HepG2 (cell line): ENCODE data around the gene TTC1.

Experiments used
- CTCF ChIP-seq: sonication (generic); formaldehyde crosslinking; IDR thresholded peaks from 2 replicates; pipeline ENCODE4 v1.5.0; 2020; ENCODE audit warnings: mild to moderate bottlenecking, missing genetic modification reagents, moderate library complexity
- FOXM1 ChIP-seq: sonication (generic); formaldehyde crosslinking; IDR thresholded peaks from 2 replicates; pipeline ENCODE4 v1.5.0; 2020; ENCODE audit warnings: missing genetic modification reagents
- HNRNPK ChIP-seq: fragments of 200-400 bp; formaldehyde crosslinking; IDR thresholded peaks from 2 replicates; pipeline ENCODE4 v1.6.1; 2018; ENCODE audit warnings: low read length, low read depth, moderate library complexity, mild to moderate bottlenecking; ENCODE audit not compliant: poor library complexity, severe bottlenecking
- MYNN ChIP-seq: sonication (generic); formaldehyde crosslinking; IDR thresholded peaks from 2 replicates; pipeline ENCODE4 v1.4.0; 2020; ENCODE audit warnings: mild to moderate bottlenecking, low read depth, missing genetic modification reagents
- NAIF1 ChIP-seq: sonication (generic); formaldehyde crosslinking; IDR thresholded peaks from 2 replicates; pipeline ENCODE4 v1.5.0; 2020; ENCODE audit warnings: mild to moderate bottlenecking, missing genetic modification reagents, borderline replicate concordance
- NFATC3 ChIP-seq: sonication (generic); formaldehyde crosslinking; IDR thresholded peaks from 2 replicates; pipeline ENCODE4 v1.5.1; 2020; ENCODE audit warnings: mild to moderate bottlenecking, missing genetic modification reagents
- NFE2L2 ChIP-seq: fragments of 150-350 bp; IDR thresholded peaks from 2 replicates; pipeline ENCODE4 v1.6.1; 2014; ENCODE audit warnings: low read length
- NFIC ChIP-seq: IDR thresholded peaks from 2 replicates; pipeline ENCODE4 v1.6.1; 2012; ENCODE audit warnings: mild to moderate bottlenecking, low read length, inconsistent platforms
- PLRG1 ChIP-seq: fragments of 450-650 bp; conservative IDR thresholded peaks from 2 replicates; pipeline ENCODE4 v1.6.1; 2016
- TCF7 ChIP-seq: sonication (generic); IDR thresholded peaks from 2 replicates; pipeline ENCODE4 v1.6.1; 2016; ENCODE audit warnings: antibody characterized with exemption, low read depth
- TP53 ChIP-seq: sonication (generic); formaldehyde crosslinking; conservative IDR thresholded peaks from 2 replicates; pipeline ENCODE4 v1.4.0; 2020; ENCODE audit warnings: missing genetic modification reagents
- ZBTB42 ChIP-seq: sonication (generic); formaldehyde crosslinking; IDR thresholded peaks from 2 replicates; pipeline ENCODE4 v1.5.0; 2020; ENCODE audit warnings: mild to moderate bottlenecking, missing genetic modification reagents
- ZNF639 ChIP-seq: conservative IDR thresholded peaks from 2 replicates; pipeline ENCODE4 v1.6.1; 2018; ENCODE audit warnings: missing genetic modification reagents
- ZSCAN30 ChIP-seq: sonication (generic); formaldehyde crosslinking; IDR thresholded peaks from 2 replicates; pipeline ENCODE4 v1.5.0; 2020; ENCODE audit warnings: mild to moderate bottlenecking, missing genetic modification reagents

GRCh38 chr5:160039810-160040470 is 31.0 kb downstream of the TTC1 start:
- TF ChIP-seq ZBTB42 (CRISPR knock-in tag) (no peak), NFATC3 (CRISPR knock-in tag) (no peak), FOXM1 (CRISPR knock-in tag) (no peak), ZSCAN30 (CRISPR knock-in tag) (no peak), HNRNPK (no peak), TCF7 (no peak), TP53 (no peak), NFE2L2 (no peak), PLRG1 (no peak), ZNF639 (CRISPR knock-in tag) (no peak), NAIF1 (CRISPR knock-in tag) (no peak), NFIC (no peak), MYNN (CRISPR knock-in tag) (no peak), CTCF (CRISPR knock-in tag) (no peak)
